ENCODE data around the gene CLEC6A. TPM values are rescaled to one million over a fixed set of nuclear protein-coding genes. Genes with fewer than 3 reads are reported as not detected.

CLEC6A gene
- not detected in 2 replicates for total RNA-seq

GRCh38 chr12:8455727-8456360 lies at the start of gene CLEC6A:
TSS of gene CLEC6A (plus strand) at chr12:8455962. CDS start at chr12:8456112, 150 bp downstream.

GRCh38 chr12:8513256-8513655 lies 57.5 kb downstream of the CLEC6A start, which contains the start of gene CLEC4D:
TSS of gene CLEC4D (plus strand) at chr12:8513503. CDS start at chr12:8513733, 230 bp downstream.

Other genes starting within 250 kb of the CLEC6A start
- 0.09 and 0.93 TPM in 2 replicates for gene FAM90A1, start 228.3 kb upstream of the CLEC6A start, total RNA-seq
- gene CLEC4D, start 57.5 kb downstream of the CLEC6A start, total RNA-seq: not detected in 2 replicates
- not detected in 2 replicates for gene CLEC4E, start 84.9 kb downstream of the CLEC6A start, total RNA-seq
- gene AICDA, start 156.9 kb downstream of the CLEC6A start, total RNA-seq: not detected in 2 replicates
- gene MFAP5, start 206.9 kb downstream of the CLEC6A start, total RNA-seq: 126 and 254 TPM in 2 replicates
- 12.7 and 12.9 TPM in 2 replicates for gene RIMKLB, start 242.0 kb downstream of the CLEC6A start, total RNA-seq

Data from pericardium fibroblast (primary cell).